HEK293 (cell line): Measurements from ENCODE around the gene SEC22A.

ENCODE experiments used
- MEIS1 ChIP-seq: sonication (generic); formaldehyde crosslinking; IDR thresholded peaks from 2 replicates; pipeline ENCODE4 v1.8.1; 2022; ENCODE audit warnings: missing genetic modification reagents, mild to moderate bottlenecking, borderline replicate concordance
- REPIN1 ChIP-seq: fragments of 450-650 bp; formaldehyde crosslinking; IDR thresholded peaks from 2 replicates; pipeline ENCODE4 v1.5.1; 2017; ENCODE audit warnings: missing biosample characterization, missing genetic modification characterization, low read depth

DNA sequence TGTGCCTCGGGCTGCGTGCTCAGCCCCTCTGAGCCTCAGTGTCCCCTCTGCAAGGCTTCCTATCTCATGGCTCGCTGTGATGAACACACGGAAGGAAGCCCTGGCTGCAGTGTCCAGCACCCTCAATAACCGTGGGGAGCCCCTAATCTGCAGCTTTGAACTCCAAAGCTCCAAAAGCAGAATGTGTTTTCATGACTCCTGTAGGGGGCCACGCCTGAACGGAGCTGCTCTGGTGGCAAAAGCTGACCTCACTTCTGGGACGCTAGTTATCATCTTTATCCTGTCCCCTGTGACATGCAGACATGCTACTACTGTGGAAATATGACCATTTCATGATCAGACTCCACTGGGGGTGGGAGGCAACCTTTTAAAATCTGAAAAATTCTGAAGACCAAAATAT lies 98.8 kb downstream of the SEC22A start:
- TF ChIP-seq MEIS1 (no peak), REPIN1 (no peak)
